GM20000 (cell line): ENCODE results near the gene FMN1.

Source experiments
- DNase-seq: peaks from one replicate; pipeline ENCODE4 v3.0.0; 2012; ENCODE audit warnings: low spot score
- TF ChIP-seq, protein P1 (sequence below): IDR thresholded peaks from 2 replicates; pipeline ENCODE4 v1.5.1; 2012; ENCODE audit warnings: mild to moderate bottlenecking, control low read depth; ENCODE audit errors: extremely low read depth, missing control alignments

The FMN1 gene

DNA sequence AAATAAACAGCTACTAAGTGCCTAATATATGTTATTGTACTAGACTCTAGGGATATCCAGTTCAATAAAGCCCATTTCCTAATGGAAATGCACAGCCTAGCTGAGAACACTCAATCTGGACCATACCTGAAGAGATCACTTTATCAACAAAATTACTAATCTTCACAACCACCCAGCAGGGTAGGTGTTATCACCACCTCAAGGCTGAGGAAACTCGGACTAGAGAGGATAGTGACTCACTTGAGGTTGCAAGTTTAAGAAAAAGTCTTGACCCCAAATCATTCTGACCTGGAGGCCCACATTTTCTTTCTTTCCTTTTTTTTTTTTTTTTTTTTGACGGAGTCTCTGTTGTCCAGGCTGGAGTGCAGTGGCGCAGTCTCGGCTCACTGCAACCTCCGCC is 3.1 kb upstream of the FMN1 start:
- TF ChIP-seq, protein P1, sequence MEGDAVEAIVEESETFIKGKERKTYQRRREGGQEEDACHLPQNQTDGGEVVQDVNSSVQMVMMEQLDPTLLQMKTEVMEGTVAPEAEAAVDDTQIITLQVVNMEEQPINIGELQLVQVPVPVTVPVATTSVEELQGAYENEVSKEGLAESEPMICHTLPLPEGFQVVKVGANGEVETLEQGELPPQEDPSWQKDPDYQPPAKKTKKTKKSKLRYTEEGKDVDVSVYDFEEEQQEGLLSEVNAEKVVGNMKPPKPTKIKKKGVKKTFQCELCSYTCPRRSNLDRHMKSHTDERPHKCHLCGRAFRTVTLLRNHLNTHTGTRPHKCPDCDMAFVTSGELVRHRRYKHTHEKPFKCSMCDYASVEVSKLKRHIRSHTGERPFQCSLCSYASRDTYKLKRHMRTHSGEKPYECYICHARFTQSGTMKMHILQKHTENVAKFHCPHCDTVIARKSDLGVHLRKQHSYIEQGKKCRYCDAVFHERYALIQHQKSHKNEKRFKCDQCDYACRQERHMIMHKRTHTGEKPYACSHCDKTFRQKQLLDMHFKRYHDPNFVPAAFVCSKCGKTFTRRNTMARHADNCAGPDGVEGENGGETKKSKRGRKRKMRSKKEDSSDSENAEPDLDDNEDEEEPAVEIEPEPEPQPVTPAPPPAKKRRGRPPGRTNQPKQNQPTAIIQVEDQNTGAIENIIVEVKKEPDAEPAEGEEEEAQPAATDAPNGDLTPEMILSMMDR: no peak
- DNase-seq: no peak

DNA sequence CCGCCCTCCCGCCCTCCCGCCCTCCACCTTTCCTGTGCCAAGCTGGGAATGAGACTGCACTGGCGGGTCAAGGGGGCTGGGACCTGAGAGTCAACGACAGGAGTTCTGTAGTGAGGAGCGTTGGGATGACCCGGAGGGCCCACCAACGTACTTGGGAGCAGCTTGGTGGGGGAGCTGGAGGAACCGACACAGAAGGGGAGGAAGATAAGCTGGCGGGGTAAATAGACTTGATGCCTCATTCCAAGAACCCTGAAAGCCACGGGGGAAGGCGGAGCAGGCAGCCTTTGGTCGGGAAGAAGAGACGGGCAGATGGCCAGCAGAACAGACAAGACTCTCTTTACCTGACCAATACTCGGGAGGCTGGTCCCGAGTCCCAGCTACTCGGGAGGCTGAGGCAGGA is 277 bp downstream of the FMN1 start:
- TF ChIP-seq, protein P1: no peak

DNA sequence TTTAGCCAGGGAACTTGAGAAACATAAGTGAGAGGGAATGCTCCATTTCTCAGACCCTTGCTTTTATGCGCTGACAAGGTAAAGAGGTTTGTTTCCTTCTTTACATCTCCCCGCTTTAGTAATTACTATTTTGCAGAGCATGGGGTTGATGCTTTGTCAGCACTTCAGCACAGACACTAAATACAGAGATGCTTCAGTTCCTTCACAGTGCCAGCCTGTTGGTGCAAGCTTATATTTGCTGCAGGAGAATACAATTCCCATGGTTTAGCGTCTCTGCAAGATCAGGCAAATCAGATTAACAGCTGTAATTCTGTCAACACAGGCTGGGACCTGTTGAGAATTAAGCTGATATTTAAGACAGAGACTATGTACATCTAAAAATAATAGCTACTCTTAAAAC is 2.9 kb downstream of the FMN1 start:
- no peak for DNase-seq
- TF ChIP-seq, protein P1: no peak

More for the DNA sequence above, 277 bp downstream of the FMN1 start:
- DNase-seq: no peak

DNA sequence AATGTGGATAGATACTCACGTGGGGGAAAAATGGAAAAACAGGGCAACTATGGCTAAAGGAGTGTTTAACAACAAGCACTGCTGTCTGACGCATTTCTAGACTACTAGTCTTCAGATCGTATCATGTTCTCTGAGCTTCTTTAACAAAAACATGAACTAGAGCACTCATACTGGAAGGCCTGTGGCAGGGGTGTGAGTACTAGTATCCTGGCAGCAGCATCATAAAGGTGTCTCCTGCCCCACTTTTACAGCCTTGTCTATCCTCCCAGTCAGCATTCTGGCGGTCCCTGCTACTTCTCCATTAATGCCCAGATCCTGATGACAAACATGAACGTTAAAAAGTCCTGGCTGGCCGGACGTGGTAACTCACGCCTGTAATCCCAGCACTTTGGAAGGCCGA is 4.0 kb downstream of the FMN1 start:
- DNase-seq: no peak
- TF ChIP-seq, protein P1: no peak

DNA sequence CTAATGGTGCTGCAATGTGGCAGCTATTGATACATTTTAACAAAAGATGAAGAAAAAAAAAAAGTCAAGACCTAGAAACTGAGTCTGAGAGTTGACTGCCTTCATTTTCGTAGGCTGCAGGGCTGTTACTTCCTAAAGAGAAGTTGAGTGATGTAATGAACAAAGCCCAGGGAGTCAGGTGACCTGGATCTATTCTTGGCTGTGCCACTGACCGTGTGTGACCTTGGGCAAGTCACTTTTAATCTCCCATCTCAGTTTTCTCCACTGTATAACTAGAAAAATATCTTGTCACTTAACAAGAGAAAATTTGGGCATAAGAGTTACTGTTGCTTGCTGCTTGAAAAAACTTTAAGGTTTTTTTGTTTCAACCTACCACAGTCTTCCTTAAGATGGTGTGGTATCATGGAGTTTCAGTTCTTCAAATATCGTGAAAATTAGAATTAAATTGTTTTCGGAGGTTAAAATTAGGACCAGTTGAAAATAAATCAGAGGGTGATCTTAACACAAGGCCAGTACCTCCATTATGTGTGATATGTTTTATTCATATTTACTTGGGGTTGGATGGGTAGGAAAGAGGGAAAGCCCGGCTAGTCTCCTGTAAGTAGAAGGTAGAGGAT is 5.8 kb downstream of the FMN1 start:
- DNase-seq: no peak
- TF ChIP-seq, protein P1: no peak

DNA sequence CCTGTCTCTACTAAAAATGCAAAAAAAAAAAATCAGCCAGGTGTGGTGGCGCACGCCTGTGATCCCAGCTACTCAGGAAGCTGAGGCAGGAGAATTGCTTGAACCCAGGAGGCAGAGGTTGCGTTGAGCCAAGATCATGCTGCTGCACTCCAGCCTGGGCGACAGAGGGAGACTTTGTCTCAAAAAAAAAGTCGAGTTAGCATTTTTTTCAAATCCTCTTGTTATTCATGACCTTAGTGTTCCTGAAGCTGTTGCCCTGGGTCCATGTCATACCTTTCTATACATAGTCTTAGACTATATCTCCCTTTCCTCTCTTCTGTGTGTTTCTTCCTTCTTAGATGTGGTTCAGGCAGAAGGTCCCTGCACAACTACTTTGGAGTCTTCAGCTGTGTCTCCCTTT is 6.4 kb downstream of the FMN1 start:
- DNase-seq: no peak
- TF ChIP-seq, protein P1: no peak

DNA sequence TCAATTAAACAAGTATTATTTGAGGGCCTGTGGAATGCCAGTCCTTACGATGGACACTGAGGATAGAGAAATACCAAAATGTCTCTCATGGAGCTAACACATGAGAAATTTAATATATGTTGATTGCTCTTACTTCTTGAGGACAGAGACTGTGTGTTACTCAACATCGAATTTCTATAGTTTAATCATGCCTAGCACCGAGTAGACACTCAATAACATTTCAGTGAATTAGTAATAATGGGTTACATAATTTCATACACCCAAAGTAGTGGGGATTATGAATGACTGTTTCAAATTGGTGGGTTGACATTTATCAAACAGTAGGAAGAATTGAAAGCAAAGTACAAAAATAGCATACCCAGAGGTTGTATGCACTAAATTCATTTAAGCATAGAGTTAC is 11.2 kb downstream of the FMN1 start:
- TF ChIP-seq, protein P1: no peak
- DNase-seq: no peak
